ENCODE data around the gene MATK.

MATK gene

DNA sequence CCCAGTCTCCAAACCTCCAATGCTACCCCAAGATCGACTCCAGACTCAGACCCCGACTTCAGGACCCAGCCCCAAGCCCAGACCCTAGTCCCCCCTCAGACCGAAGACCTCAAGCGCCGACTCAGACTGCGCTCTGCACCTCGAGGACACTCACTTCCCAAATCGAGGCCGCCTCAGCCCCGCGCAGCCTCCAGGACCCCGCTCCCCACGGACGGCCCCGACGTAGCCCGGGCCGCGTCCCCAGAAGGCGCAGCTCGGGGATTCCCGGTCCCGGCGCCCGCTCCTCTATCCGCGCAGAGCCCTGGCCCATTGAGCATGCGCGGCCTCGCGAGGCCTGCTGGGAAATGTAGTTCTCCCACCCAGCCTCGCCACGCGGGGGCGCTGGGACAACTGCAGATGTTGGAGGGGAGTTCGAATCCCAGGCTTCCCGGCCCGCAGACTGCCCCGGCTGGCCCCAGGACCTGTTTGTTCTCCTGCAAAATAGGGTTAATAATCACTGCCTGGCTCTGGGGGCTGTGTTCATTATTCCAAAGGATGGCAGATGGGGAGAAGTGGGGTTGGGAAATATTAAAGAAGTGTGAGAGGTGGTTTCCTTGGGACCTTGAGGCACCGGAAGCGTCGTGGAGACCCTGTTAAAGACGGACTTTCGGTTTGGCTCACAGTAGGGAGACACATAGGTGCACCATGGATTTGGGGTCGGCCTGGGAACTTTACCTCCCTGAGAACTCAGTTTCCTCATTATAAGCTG is 24.6 kb downstream of the MATK start, which contains the start of gene APBA3 (continued):
- no peak for TF ChIP-seq ZNF148 (tag by site-specific recombination; IDR thresholded peaks at IDR 0.05; ENCODE audit: borderline replicate concordance)
- peak; percentile 77 for TF ChIP-seq ZSCAN30 (tag by site-specific recombination; IDR thresholded peaks at IDR 0.05)
- no peak for TF ChIP-seq ZNF133 (tag by site-specific recombination; IDR thresholded peaks at IDR 0.05)
- no peak for TF ChIP-seq ZNF18 (tag by site-specific recombination; IDR thresholded peaks at IDR 0.05)
- no peak for TF ChIP-seq ZNF404 (tag by site-specific recombination; IDR thresholded peaks at IDR 0.05)
- TF ChIP-seq ZNF518A (tag by site-specific recombination; conservative IDR thresholded peaks at IDR 0.05; ENCODE audit: low read depth): peak; percentile 66
- no peak for TF ChIP-seq ZNF423 (tag by site-specific recombination; IDR thresholded peaks at IDR 0.05)
- TF ChIP-seq, protein P1, sequence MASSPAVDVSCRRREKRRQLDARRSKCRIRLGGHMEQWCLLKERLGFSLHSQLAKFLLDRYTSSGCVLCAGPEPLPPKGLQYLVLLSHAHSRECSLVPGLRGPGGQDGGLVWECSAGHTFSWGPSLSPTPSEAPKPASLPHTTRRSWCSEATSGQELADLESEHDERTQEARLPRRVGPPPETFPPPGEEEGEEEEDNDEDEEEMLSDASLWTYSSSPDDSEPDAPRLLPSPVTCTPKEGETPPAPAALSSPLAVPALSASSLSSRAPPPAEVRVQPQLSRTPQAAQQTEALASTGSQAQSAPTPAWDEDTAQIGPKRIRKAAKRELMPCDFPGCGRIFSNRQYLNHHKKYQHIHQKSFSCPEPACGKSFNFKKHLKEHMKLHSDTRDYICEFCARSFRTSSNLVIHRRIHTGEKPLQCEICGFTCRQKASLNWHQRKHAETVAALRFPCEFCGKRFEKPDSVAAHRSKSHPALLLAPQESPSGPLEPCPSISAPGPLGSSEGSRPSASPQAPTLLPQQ (tag by site-specific recombination; IDR thresholded peaks at IDR 0.05): peak; percentile 84
- no peak for TF ChIP-seq ZNF677 (tag by site-specific recombination; IDR thresholded peaks at IDR 0.05)
- TF ChIP-seq, protein P2, sequence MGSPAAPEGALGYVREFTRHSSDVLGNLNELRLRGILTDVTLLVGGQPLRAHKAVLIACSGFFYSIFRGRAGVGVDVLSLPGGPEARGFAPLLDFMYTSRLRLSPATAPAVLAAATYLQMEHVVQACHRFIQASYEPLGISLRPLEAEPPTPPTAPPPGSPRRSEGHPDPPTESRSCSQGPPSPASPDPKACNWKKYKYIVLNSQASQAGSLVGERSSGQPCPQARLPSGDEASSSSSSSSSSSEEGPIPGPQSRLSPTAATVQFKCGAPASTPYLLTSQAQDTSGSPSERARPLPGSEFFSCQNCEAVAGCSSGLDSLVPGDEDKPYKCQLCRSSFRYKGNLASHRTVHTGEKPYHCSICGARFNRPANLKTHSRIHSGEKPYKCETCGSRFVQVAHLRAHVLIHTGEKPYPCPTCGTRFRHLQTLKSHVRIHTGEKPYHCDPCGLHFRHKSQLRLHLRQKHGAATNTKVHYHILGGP (tag by site-specific recombination; IDR thresholded peaks at IDR 0.05): no peak
- peak; percentile 77; the same call in 1 of the 2 replicates for TF ChIP-seq KLF7 (tag by site-specific recombination; IDR thresholded peaks at IDR 0.05; ENCODE audit: borderline replicate concordance)
- no peak for TF ChIP-seq MYNN (tag by site-specific recombination; IDR thresholded peaks at IDR 0.05; ENCODE audit: borderline replicate concordance)
- TF ChIP-seq ZNF514 (tag by site-specific recombination; IDR thresholded peaks at IDR 0.05): no peak
- TF ChIP-seq ZBTB17 (tag by site-specific recombination; IDR thresholded peaks at IDR 0.05): peak; percentile 98
- no peak for TF ChIP-seq ZNF449 (tag by site-specific recombination; IDR thresholded peaks at IDR 0.05)
- TF ChIP-seq KLF9 (tag by site-specific recombination; IDR thresholded peaks at IDR 0.05; ENCODE audit: low read depth): peak; percentile 19; the same call in 1 of the 2 replicates
- TF ChIP-seq ZNF76 (tag by site-specific recombination; IDR thresholded peaks at IDR 0.05; ENCODE audit: borderline replicate concordance, low read depth): peak; percentile 97
- TF ChIP-seq ZNF266 (tag by site-specific recombination; IDR thresholded peaks at IDR 0.05; ENCODE audit: low read depth): no peak
- 0 out of 2 replicates have a peak, but pooled peaks have one; percentile 48 for TF ChIP-seq GLI4 (tag by site-specific recombination; IDR thresholded peaks at IDR 0.05)
- TF ChIP-seq ZNF830 (tag by site-specific recombination; IDR thresholded peaks at IDR 0.05; ENCODE audit: low read depth): no peak
- no peak for TF ChIP-seq ZNF114 (tag by site-specific recombination; IDR thresholded peaks at IDR 0.05)
- TF ChIP-seq ZNF121 (tag by site-specific recombination; IDR thresholded peaks at IDR 0.05): no peak
- TF ChIP-seq ZNF221 (tag by site-specific recombination; IDR thresholded peaks at IDR 0.05; ENCODE audit: borderline replicate concordance): no peak
- TF ChIP-seq TCF7L2 (IDR thresholded peaks at IDR 0.05; ENCODE audit: borderline replicate concordance, low read depth, low read length): no peak
- TF ChIP-seq ZBTB21 (tag by site-specific recombination; IDR thresholded peaks at IDR 0.05): peak; percentile 47; the same call in 1 of the 2 replicates
- no peak for TF ChIP-seq ZNF621 (tag by site-specific recombination; IDR thresholded peaks at IDR 0.05)

Measured in HEK293 (cell line).